ENCODE data around the gene HS6ST3.

HS6ST3 gene

DNA sequence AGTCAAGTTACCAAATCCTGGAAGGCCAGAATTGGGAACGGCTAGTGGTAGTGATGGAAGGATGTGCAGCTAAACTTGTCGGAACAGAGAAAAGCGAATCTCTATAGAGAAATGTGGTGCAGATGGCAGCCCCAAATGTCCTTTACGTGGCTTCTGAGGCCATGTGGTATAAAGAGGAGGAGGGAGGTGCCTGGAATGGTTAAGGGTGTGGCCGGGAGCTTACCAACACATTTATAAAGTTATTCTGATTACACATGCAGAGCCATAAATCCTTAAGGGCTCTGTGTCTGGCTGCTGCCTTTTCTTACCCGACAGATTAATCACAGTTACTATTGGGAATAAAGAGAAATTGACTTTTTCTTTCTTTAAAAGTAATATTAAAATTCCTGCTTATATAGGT lies 714.3 kb downstream of the HS6ST3 start:
- TF ChIP-seq, protein P1, sequence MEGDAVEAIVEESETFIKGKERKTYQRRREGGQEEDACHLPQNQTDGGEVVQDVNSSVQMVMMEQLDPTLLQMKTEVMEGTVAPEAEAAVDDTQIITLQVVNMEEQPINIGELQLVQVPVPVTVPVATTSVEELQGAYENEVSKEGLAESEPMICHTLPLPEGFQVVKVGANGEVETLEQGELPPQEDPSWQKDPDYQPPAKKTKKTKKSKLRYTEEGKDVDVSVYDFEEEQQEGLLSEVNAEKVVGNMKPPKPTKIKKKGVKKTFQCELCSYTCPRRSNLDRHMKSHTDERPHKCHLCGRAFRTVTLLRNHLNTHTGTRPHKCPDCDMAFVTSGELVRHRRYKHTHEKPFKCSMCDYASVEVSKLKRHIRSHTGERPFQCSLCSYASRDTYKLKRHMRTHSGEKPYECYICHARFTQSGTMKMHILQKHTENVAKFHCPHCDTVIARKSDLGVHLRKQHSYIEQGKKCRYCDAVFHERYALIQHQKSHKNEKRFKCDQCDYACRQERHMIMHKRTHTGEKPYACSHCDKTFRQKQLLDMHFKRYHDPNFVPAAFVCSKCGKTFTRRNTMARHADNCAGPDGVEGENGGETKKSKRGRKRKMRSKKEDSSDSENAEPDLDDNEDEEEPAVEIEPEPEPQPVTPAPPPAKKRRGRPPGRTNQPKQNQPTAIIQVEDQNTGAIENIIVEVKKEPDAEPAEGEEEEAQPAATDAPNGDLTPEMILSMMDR (IDR thresholded peaks at IDR 0.05; ENCODE audit: poor library complexity, severe bottlenecking): no peak
- Histone ChIP-seq H3K27ac (ENCODE audit: poor library complexity, severe bottlenecking) (no peak overlapping the region), H3K4me1 (ENCODE audit: insufficient read depth, poor library complexity, severe bottlenecking) (no peaks in the 10 kb centered on the region), H3K4me3 (ENCODE audit: severe bottlenecking) (no peak overlapping the region), H3K36me3 (ENCODE audit: low read depth) (no peaks in the 10 kb centered on the region), H3K9me3 (ENCODE audit: severe bottlenecking) (no peaks in the 10 kb centered on the region), H3K27me3 (ENCODE audit: insufficient read depth, poor library complexity, severe bottlenecking) (peaks cover 3% of the 10 kb centered on the region)
- DNase-seq (ENCODE audit: low spot score): no peak
- no peak for ATAC-seq (ENCODE audit: low read depth)

DNA sequence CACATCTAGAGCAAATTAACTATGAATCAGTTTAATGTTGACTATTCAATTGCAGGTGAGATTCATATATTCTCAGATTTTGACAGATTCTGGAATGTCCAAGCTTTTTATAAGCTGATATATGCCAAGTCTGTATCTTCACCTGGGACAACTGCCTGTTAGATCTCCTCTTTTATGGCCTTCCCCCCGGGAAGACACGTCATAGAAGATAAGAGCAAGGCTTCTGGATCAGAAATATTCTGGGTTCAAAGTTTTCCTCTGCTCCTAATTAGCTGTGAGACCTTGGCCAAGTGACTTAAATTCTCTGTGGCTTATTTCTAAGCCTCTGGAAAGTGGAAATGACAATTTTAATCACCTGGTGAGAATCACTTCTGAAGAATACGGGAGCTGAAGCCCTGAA lies 716.8 kb downstream of the HS6ST3 start:
- no peak for ATAC-seq (ENCODE audit: low read depth)
- no peaks in the 10 kb centered on the region for H3K9me3 ChIP-seq (ENCODE audit: severe bottlenecking)
- H3K4me1 ChIP-seq (ENCODE audit: insufficient read depth, poor library complexity, severe bottlenecking): no peaks in the 10 kb centered on the region
- no peak overlapping the region for H3K4me3 ChIP-seq (ENCODE audit: severe bottlenecking)
- TF ChIP-seq, protein P1 (IDR thresholded peaks at IDR 0.05; ENCODE audit: poor library complexity, severe bottlenecking): no peak
- DNase-seq (ENCODE audit: low spot score): no peak
- no peak overlapping the region for H3K27ac ChIP-seq (ENCODE audit: poor library complexity, severe bottlenecking)
- H3K27me3 ChIP-seq (ENCODE audit: insufficient read depth, poor library complexity, severe bottlenecking): peaks cover 3% of the 10 kb centered on the region
- H3K36me3 ChIP-seq (ENCODE audit: low read depth): no peaks in the 10 kb centered on the region

DNA sequence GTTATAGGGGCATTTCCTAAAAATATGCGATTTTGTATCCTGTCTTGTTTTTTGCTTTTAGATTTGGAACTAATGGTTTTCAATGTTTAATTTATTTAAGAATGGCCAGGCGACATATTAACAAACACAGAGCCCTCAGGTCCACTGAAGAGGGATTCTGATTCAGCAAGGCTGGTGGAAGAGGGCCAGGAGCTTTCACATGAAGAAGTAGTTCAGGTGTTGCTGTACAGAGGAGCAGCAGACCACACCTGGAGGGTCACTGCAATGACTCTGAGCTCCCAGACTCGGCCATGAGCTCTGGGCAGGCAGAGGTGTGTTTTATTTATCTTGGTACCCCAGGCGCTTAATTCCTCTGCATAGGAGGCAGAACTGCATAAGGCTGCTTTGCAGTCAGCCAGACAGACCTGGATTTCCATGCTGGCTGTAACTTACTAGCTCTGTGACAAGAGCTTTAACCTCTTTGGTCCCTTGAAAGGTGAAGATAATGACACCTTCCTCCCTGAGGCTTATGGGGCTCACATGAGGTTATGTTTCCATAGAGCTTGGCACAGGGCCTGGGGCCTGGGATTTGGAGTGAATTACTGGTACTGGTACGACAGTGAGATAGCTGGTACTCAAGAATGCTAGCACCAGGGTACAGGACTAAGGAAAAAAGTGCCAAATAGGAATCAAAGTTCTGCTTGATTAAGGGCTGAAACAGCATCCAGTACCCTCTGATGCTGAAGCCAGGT lies 719.6 kb downstream of the HS6ST3 start:
- ATAC-seq (ENCODE audit: low read depth) (no peak), DNase-seq (ENCODE audit: low spot score) (no peak)
- no peaks in the 10 kb centered on the region for H3K9me3 ChIP-seq (ENCODE audit: severe bottlenecking)
- peaks cover 3% of the 10 kb centered on the region for H3K27me3 ChIP-seq (ENCODE audit: insufficient read depth, poor library complexity, severe bottlenecking)
- H3K4me1 ChIP-seq (ENCODE audit: insufficient read depth, poor library complexity, severe bottlenecking): no peaks in the 10 kb centered on the region
- H3K4me3 ChIP-seq (ENCODE audit: severe bottlenecking): no peak overlapping the region
- TF ChIP-seq, protein P1 (IDR thresholded peaks at IDR 0.05; ENCODE audit: poor library complexity, severe bottlenecking): no peak
- no peaks in the 10 kb centered on the region for H3K36me3 ChIP-seq (ENCODE audit: low read depth)
- H3K27ac ChIP-seq (ENCODE audit: poor library complexity, severe bottlenecking): no peak overlapping the region

DNA sequence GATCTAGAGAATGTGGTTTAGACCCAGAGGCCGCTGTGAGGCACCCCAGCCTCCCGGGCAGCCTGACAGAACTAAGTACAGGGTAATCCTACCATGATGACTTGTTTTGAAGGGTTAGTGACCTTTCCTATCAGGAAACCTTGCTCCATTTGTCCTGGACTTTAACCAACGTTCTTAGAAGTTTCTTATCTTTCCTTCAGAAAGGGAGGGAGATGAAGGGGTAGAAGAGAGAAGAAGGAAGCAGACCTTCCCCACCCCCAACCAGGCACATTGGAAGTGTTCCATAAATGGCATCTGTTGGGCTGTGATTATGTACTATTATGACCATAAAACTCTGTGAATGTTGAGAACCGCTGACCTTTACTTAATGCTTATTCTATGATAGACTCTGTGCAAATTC lies 720.2 kb downstream of the HS6ST3 start:
- Histone ChIP-seq H3K9me3 (ENCODE audit: severe bottlenecking) (no peaks in the 10 kb centered on the region), H3K27ac (ENCODE audit: poor library complexity, severe bottlenecking) (no peak overlapping the region), H3K27me3 (ENCODE audit: insufficient read depth, poor library complexity, severe bottlenecking) (peaks cover 3% of the 10 kb centered on the region), H3K4me3 (ENCODE audit: severe bottlenecking) (no peak overlapping the region), H3K36me3 (ENCODE audit: low read depth) (no peaks in the 10 kb centered on the region), H3K4me1 (ENCODE audit: insufficient read depth, poor library complexity, severe bottlenecking) (no peaks in the 10 kb centered on the region)
- TF ChIP-seq, protein P1 (IDR thresholded peaks at IDR 0.05; ENCODE audit: poor library complexity, severe bottlenecking): no peak
- DNase-seq (ENCODE audit: low spot score): no peak
- ATAC-seq (ENCODE audit: low read depth): no peak

DNA sequence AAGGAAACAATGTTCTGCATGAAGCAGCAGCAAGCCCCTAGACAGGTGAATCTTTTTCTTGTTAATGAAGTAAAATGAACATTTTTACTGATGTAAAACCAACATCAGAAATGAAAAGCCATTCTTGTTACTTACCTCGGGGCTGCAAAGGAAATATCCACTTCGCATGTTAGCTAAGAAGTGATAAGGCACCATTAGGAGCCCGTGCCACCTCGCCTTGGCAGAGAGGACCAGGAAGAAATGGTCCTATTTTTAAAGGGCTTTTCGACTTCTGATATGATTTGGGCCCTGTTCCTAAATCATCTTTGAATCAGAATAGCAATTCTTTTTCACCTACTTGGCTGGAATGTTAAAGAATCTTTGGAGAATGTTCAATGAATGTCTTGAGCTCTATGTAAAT lies 721.1 kb downstream of the HS6ST3 start:
- H3K27ac ChIP-seq (ENCODE audit: poor library complexity, severe bottlenecking): no peak overlapping the region
- ATAC-seq (ENCODE audit: low read depth): no peak
- H3K4me1 ChIP-seq (ENCODE audit: insufficient read depth, poor library complexity, severe bottlenecking): no peaks in the 10 kb centered on the region
- H3K36me3 ChIP-seq (ENCODE audit: low read depth): no peaks in the 10 kb centered on the region
- H3K27me3 ChIP-seq (ENCODE audit: insufficient read depth, poor library complexity, severe bottlenecking): peaks cover 3% of the 10 kb centered on the region
- H3K4me3 ChIP-seq (ENCODE audit: severe bottlenecking): no peak overlapping the region
- TF ChIP-seq, protein P1 (IDR thresholded peaks at IDR 0.05; ENCODE audit: poor library complexity, severe bottlenecking): no peak
- H3K9me3 ChIP-seq (ENCODE audit: severe bottlenecking): no peaks in the 10 kb centered on the region
- DNase-seq (ENCODE audit: low spot score): no peak
